C4-2B (cell line): ENCODE results near the gene AOC1.

Source experiments
- H3K27ac ChIP-seq: fragments of 450-650 bp; 2 replicates; pipeline ENCODE4 v1.5.1; 2017
- CTCF ChIP-seq: fragments of 450-650 bp; conservative IDR thresholded peaks from 2 replicates; pipeline ENCODE4 v1.5.1; 2017; ENCODE audit warnings: mild to moderate bottlenecking
- ZFX ChIP-seq: fragments of 450-650 bp; IDR thresholded peaks from 2 replicates; pipeline ENCODE4 v1.6.1; 2017

The AOC1 gene

GRCh38 chr7:150860978-150861295 lies 8.6 kb downstream of the AOC1 start:
- TF ChIP-seq CTCF = no peak
- TF ChIP-seq ZFX = no peak
- H3K27ac ChIP-seq = no peak overlapping the region

- no peak overlapping the region for H3K27ac ChIP-seq
- TF ChIP-seq ZFX (no peak), CTCF (no peak)
Observed at GRCh38 chr7:150862356-150862755, 10.0 kb downstream of the AOC1 start.

GRCh38 chr7:150863946-150864345 lies 11.6 kb downstream of the AOC1 start:
- no peak overlapping the region for H3K27ac ChIP-seq

GRCh38 chr7:150866932-150867564 lies 14.7 kb downstream of the AOC1 start:
- H3K27ac ChIP-seq = no peak overlapping the region
- no peak for TF ChIP-seq CTCF
- TF ChIP-seq ZFX = no peak

More at GRCh38 chr7:150863946-150864345, 11.6 kb downstream of the AOC1 start:
- TF ChIP-seq CTCF = no peak
- no peak for TF ChIP-seq ZFX

GRCh38 chr7:150867605-150868004 lies 15.3 kb downstream of the AOC1 start:
- TF ChIP-seq ZFX (no peak), CTCF (no peak)
- H3K27ac ChIP-seq = no peak overlapping the region

GRCh38 chr7:150869467-150869866 lies 17.1 kb downstream of the AOC1 start:
- TF ChIP-seq ZFX = no peak
- no peak overlapping the region for H3K27ac ChIP-seq

GRCh38 chr7:150871601-150872000 lies 19.3 kb downstream of the AOC1 start:
- no peak for TF ChIP-seq ZFX
- TF ChIP-seq CTCF = no peak
- no peak overlapping the region for H3K27ac ChIP-seq
